Stimulated activated naive CD8-positive, alpha-beta T cell treated with anti-CD3 and anti-CD28 coated beads, Interleukin-15, Interleukin-2, amounts not matched to agents 100 U/mL and 50 U/mL, for 24 hours (primary cell): ENCODE measurements around the gene GNA15.

ENCODE experiments used
- ATAC-seq: fragments of 150-1000 bp; cut with Tn5 transposase; one replicate; pipeline ENCODE4 v1.10.0; 2021
- DNase-seq: peaks from one replicate; pipeline ENCODE4 v3.0.0; 2021

GNA15 gene

DNA sequence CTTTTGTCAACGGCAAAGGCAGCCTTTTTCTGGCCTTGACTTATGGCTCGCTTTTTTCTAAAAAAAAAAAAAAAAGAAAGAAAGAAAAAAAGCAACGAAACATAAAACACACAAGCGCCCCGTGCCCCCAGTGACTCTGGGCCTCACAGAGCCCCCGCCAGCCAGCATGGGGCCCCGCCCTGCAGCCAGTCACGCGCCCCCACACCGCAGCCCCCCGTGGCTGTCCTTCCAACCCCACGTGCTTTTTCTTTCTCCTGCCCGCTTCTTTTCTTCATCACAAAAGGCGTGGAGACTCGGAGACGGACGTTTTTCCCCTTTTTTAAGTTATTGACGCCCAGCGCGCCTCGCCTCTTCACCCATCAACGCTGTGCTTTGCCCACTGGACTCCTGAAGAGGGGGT lies 14.4 kb upstream of the GNA15 start:
- DNase-seq (no peak), ATAC-seq (no peak)

GRCh38 chr19:3121821-3122511 lies 13.9 kb upstream of the GNA15 start:
- no peak for ATAC-seq
- DNase-seq, result no peak

- ATAC-seq (no peak), DNase-seq (no peak)
These were observed 13.3 kb upstream of the GNA15 start for GRCh38 chr19:3122512-3122870.

- no peak for DNase-seq
- ATAC-seq, result no peak
These were observed 12.6 kb upstream of the GNA15 start for GRCh38 chr19:3123088-3123721.

DNA sequence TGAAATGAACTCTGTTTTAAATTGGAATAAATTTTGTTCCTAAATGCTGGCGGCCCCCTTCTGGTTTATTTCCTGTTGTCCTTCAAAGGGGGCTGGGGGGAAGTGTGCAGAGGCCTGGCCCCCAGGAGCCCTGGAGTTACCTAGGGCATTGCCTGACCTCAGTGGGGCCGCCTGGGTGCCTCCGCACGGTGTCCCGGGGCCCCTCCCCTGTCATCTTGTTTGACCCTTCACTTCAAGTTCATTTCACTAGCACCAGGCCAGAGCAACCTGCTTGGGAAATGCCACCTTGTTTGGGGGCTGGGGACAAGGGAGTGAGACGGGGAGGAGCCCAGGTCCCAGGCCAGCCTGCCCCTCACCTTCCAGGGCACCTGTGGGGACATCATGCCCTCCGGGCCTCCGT lies 11.9 kb upstream of the GNA15 start:
- no peak for DNase-seq
- no peak for ATAC-seq

DNA sequence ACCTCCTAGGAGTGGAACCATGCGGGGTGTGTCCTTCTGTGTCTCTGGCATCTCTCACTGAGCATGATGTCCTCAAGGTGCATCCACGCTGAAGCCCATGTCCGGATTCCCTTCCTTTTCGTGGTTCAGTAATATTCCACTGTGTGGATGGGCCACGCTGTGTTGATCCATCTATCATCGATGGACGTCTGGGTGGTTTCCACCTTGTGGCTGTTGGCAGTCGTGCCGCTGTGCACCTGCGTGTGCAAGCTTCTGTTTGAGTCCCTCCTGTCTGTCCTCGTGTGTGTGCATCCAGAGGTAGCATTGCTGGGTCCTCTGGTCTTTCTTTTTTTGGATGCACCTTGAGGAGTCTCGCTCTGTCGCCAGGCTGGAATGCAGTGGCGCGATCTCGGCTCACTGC lies 11.2 kb upstream of the GNA15 start:
- DNase-seq (no peak), ATAC-seq (no peak)

DNA sequence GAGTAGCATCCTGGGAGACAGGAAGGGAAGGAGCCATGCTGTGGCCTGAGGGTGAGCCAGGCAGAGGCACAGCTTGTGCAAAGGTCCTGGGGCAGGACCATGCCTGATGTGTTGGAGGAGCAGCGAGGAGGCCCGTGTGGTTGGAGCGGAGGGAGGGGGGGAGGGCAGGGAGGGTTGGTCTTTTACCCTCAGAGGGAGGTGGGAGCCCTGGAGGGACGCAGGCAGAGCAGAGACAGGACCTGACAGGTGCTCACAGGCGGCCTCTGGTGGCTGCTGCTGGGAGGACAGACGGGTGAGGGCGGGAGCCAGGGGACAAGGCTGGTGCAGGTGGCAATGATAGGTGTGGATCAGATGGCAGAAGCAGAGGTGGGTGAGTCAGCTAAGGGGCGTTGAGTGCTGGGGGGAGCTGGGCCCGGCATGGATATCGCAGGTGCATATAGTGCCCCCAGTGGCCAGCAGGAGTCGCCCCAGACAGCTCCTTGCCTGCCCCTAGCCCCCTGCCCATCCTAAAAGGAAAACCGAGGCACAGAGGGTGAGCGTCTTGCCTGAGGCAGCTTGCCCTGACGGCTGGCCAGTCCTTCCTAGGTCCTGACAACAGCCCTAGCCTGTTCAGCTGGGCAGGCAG lies 9.8 kb upstream of the GNA15 start:
- peak; percentile 85 for ATAC-seq
- DNase-seq, result peak; percentile 88

DNA sequence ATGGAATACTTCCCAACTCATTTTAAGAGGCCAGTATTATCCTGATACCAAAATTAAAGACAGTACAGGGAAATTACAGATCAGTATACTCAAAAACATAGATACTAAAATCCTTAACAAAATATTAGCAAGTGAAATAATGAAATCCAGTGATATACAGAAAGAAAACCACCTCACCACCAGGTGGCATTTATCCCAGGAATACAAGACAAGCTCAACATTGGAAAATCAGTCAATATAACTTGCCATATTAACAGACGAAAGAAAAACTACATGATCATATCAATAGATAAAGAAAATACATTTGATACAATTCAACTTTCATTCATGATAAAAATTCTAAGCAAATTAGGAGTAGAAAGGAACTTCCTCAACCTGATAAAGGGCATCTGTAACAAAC lies 6.7 kb upstream of the GNA15 start:
- DNase-seq (no peak), ATAC-seq (no peak)

- no peak for DNase-seq
- ATAC-seq, result no peak
These were observed 4.7 kb upstream of the GNA15 start for GRCh38 chr19:3131168-3131567.

GRCh38 chr19:3132971-3133792 lies 2.7 kb upstream of the GNA15 start:
- ATAC-seq (peak; percentile 99), DNase-seq (peak; percentile 91)

- no peak for ATAC-seq
- DNase-seq, result no peak
These were observed 2.1 kb upstream of the GNA15 start for GRCh38 chr19:3133793-3134116.

DNA sequence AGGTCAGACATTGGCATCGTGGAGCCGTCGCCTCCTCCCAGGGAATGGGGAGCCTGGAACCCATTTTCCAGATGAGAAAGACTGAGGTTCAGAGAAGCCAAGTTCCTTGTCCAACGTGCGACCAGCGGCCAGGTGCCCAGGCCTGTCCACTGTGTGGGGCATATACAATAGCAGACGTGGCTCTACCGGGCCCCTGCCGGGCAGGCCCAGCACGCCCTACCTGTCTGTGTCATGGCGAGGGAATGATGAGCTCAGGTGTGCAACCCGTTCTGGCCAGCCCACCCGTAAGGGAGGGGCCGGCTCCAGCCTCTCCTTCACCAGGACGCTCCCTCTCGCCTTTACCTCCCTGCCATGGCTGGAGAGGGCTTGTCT lies 837 bp downstream of the GNA15 start:
- DNase-seq, result no peak
- ATAC-seq, result no peak

GRCh38 chr19:3137119-3137518 lies 1.3 kb downstream of the GNA15 start:
- no peak for ATAC-seq
- no peak for DNase-seq

GRCh38 chr19:3138268-3138667 lies 2.4 kb downstream of the GNA15 start:
- DNase-seq, result no peak
- ATAC-seq, result no peak

- DNase-seq (no peak), ATAC-seq (peak; percentile 23)
These were observed 4.8 kb downstream of the GNA15 start for GRCh38 chr19:3140667-3141038.

DNA sequence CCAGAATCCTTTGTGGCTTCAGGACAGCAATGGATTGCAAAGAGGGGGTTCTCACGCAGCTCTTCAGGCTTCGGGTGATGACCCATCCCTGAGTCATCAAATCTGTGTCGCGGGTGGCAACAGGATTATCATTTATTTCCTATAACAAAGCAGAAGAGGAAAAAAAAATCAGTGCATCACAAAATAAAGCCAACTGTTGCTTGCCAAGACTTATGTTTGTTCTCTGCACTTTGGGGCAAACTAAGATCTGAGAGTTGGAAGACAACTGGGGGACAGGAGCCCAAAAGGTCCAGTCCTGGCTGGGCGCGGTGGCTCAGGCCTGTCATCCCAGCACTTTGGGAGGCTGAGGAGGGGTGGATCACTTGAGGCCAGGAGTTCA lies 6.4 kb downstream of the GNA15 start:
- DNase-seq (peak; percentile 66), ATAC-seq (peak; percentile 75)

DNA sequence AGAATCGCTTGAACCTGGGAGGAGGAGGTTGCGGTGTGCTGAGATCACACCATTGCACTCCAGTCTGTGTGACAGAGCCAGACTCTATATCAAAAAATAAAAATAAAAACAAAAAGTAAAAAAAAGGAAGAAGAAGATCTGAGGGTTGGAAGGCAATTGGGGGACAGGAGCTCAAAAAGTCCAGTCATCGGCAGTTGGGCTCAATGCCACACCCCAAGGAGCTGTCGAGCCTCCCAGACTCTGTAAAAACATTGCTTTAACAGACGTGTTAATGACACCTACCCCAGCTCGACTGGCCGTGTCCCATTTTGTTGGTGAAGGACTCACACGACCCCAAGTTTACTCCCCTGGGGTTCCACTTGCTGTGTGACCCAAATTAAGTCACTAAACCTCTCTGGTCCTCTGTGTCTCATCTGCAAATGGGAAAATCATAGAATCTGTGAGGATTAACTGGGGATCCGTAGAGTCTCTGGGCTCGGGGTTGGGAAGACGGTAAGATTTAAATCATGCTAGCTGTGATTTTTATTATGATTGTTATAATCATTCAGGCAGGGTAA lies 7.0 kb downstream of the GNA15 start:
- no peak for DNase-seq
- no peak for ATAC-seq

- DNase-seq, result no peak
- no peak for ATAC-seq
These were observed 10.3 kb downstream of the GNA15 start for GRCh38 chr19:3145909-3146676.

GRCh38 chr19:3146677-3147100 lies 10.9 kb downstream of the GNA15 start:
- DNase-seq (peak; percentile 84), ATAC-seq (peak; percentile 55)

DNA sequence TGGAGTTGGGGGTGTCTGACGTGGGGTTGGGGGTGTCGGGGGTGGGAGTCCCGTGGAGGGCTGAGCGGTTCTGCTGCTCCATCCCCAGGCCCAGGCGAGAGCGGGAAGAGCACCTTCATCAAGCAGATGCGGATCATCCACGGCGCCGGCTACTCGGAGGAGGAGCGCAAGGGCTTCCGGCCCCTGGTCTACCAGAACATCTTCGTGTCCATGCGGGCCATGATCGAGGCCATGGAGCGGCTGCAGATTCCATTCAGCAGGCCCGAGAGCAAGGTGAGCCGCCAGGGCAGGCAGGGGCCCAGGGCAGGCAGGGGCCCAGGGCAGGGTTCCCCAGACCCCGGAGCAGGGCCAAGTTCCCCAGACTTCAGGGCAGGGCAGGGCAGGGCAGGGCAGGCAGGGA lies 12.7 kb downstream of the GNA15 start:
- DNase-seq, result no peak
- no peak for ATAC-seq

DNA sequence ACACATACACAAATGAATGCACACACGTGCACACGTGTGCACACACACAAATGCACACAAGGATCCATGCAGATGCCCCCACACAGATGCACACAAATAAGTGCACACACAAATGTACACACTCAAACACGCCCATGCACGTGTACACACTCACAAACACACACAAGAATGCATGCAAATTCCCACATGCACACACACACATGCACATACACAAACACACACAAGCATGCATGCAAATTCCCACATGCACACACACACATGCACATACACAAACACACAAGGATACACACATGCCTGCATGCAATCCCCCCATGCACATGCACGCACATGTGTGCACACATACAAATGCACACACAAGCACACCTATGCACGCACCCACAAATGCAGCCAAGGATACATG lies 13.3 kb downstream of the GNA15 start:
- ATAC-seq (no peak), DNase-seq (no peak)
